MG63 (cell line): ENCODE measurements around the gene DHX30. TPM values are rescaled to one million over a fixed set of nuclear protein-coding genes. Genes with fewer than 3 reads are reported as not detected.

Experiments
- DNase-seq: peaks from one replicate; pipeline ENCODE4 v3.0.0-alpha.2; 2020
- H3K27me3 ChIP-seq: fragments of 250-450 bp; sonication (Bioruptor Pico); 2 replicates; pipeline ENCODE4 v1.5.1; 2020; ENCODE audit warnings: mild to moderate bottlenecking, moderate library complexity
- H3K36me3 ChIP-seq: fragments of 250-450 bp; sonication (Bioruptor Pico); 2 replicates; pipeline ENCODE4 v1.5.1; 2020; ENCODE audit warnings: mild to moderate bottlenecking, moderate library complexity
- H3K4me3 ChIP-seq: fragments of 250-450 bp; sonication (Bioruptor Pico); 2 replicates; pipeline ENCODE4 v1.5.1; 2020; ENCODE audit warnings: mild to moderate bottlenecking, moderate library complexity
- H3K9me3 ChIP-seq: fragments of 250-450 bp; sonication (Bioruptor Pico); 2 replicates; pipeline ENCODE4 v1.5.1; 2020; ENCODE audit warnings: mild to moderate bottlenecking, moderate library complexity
- total RNA-seq: library from RNA; depleted of rRNA; stranded (reverse); fragments of >200 nt; shearing (Covaris generic); gene quantifications from 2 replicates; pipeline ENCODE4 v1.2.3, GENCODE V29; 2014; ENCODE audit warnings: low replicate concordance

Gene DHX30
- total RNA-seq, 1 experiment from 2014 or later: 60.1 TPM

DNA sequence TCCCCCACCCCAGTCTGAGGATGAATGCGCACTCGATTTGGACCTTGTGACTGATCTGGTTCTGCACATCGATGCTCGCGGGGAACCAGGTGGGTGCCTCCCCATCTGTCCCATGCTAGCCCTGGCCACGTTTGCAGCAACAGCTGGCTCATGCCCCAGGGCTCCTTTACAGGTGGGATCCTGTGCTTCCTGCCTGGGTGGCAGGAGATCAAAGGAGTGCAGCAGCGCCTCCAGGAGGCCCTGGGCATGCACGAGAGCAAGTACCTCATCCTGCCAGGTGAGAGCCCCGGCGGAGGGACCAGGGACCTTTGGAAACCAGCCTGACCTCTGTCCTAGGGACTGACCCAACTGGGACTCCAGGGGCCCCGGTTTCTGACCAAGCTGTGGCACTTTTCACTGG lies 44.3 kb downstream of the DHX30 start:
- H3K4me3 ChIP-seq: no peak overlapping the region
- DNase-seq: no peak
- no peaks in the 10 kb centered on the region for H3K27me3 ChIP-seq
- H3K9me3 ChIP-seq: no peaks in the 10 kb centered on the region
- peaks cover 37% of the 10 kb centered on the region for H3K36me3 ChIP-seq

- DNase-seq: no peak
- Histone ChIP-seq H3K27me3 (no peaks in the 10 kb centered on the region), H3K36me3 (peaks cover 33% of the 10 kb centered on the region)
Observed at GRCh38 chr3:47847801-47848518, 45.0 kb downstream of the DHX30 start.

DNA sequence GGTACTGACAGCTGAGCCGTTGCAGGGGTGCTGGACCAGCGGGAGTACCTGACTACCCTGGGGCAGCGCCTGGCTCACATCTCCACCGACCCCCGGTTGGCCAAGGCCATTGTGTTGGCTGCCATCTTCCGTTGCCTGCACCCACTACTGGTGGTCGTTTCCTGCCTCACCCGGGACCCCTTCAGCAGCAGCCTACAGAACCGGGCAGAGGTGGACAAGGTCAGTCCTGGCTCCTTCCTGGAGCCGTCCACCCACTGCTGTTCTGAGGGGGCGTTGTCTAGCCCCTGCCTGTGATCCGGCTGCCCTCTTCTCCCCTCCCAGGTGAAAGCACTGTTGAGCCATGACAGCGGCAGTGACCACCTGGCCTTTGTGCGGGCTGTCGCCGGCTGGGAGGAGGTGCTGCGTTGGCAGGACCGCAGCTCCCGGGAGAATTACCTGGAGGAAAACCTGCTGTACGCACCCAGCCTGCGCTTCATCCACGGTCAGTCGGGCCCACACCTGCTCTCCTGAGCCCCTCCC lies 45.7 kb downstream of the DHX30 start:
- no peak for DNase-seq
- Histone ChIP-seq H3K36me3 (peaks cover 33% of the 10 kb centered on the region), H3K27me3 (no peaks in the 10 kb centered on the region), H3K9me3 (no peaks in the 10 kb centered on the region), H3K4me3 (no peak overlapping the region)

More at GRCh38 chr3:47847801-47848518, 45.0 kb downstream of the DHX30 start:
- H3K9me3 ChIP-seq: no peaks in the 10 kb centered on the region
- no peak overlapping the region for H3K4me3 ChIP-seq

GRCh38 chr3:47849186-47849698 lies 46.3 kb downstream of the DHX30 start:
- H3K36me3 ChIP-seq: peaks cover 30% of the 10 kb centered on the region
- no peaks in the 10 kb centered on the region for H3K27me3 ChIP-seq
- no peaks in the 10 kb centered on the region for H3K9me3 ChIP-seq
- no peak for DNase-seq
- H3K4me3 ChIP-seq: no peak overlapping the region

GRCh38 chr3:47849699-47850563 lies 47.0 kb downstream of the DHX30 start:
- no peaks in the 10 kb centered on the region for H3K27me3 ChIP-seq
- H3K4me3 ChIP-seq: no peak overlapping the region
- H3K36me3 ChIP-seq: peaks cover 26% of the 10 kb centered on the region
- DNase-seq: no peak
- no peaks in the 10 kb centered on the region for H3K9me3 ChIP-seq

DNA sequence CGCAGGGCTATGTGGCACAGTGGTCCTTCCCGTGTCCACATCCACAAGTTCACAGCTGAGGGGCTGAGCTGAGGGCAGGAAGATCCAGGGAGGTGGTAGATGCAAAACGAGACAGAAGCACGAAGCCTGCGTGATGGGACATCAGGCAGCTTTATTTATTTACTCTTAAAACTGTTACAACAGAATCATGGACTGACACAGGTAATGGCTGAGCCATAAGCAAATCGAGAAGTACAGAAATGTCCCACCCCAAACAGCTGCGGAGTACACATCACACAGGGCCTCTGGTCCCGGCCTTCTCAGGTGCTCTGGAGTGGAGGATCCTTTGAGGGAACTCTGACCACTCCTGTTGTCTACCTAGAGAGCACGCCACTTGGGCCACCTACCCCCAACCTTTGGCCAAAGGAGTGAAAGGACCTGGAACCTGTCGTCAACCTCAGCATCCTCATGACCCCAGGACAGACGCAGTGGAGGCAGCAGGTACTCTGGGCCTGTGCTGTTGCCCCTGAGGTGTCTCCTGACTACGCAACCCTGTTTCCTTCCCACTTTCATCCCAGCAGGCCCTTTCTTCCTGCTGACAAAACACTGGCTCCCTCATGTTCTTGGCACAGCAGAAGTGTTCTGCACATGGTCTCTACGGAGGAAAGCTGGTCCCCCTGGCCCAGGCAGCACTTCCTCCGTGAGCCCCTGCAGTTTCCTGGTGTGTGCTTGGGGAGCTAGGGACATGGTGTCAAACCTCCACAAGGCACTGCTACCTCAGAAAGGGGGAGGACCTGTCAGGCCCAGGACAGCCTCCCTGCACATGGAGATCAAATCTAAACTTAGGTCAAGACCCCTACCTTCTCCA lies 47.8 kb downstream of the DHX30 start:
- peaks cover 24% of the 10 kb centered on the region for H3K36me3 ChIP-seq
- no peaks in the 10 kb centered on the region for H3K9me3 ChIP-seq
- no peaks in the 10 kb centered on the region for H3K27me3 ChIP-seq
- no peak for DNase-seq
- no peak overlapping the region for H3K4me3 ChIP-seq

GRCh38 chr3:47851888-47852603 lies 49.1 kb downstream of the DHX30 start:
- no peaks in the 10 kb centered on the region for H3K9me3 ChIP-seq
- H3K4me3 ChIP-seq: no peak overlapping the region
- peaks cover 26% of the 10 kb centered on the region for H3K36me3 ChIP-seq
- no peak for DNase-seq
- H3K27me3 ChIP-seq: no peaks in the 10 kb centered on the region

DNA sequence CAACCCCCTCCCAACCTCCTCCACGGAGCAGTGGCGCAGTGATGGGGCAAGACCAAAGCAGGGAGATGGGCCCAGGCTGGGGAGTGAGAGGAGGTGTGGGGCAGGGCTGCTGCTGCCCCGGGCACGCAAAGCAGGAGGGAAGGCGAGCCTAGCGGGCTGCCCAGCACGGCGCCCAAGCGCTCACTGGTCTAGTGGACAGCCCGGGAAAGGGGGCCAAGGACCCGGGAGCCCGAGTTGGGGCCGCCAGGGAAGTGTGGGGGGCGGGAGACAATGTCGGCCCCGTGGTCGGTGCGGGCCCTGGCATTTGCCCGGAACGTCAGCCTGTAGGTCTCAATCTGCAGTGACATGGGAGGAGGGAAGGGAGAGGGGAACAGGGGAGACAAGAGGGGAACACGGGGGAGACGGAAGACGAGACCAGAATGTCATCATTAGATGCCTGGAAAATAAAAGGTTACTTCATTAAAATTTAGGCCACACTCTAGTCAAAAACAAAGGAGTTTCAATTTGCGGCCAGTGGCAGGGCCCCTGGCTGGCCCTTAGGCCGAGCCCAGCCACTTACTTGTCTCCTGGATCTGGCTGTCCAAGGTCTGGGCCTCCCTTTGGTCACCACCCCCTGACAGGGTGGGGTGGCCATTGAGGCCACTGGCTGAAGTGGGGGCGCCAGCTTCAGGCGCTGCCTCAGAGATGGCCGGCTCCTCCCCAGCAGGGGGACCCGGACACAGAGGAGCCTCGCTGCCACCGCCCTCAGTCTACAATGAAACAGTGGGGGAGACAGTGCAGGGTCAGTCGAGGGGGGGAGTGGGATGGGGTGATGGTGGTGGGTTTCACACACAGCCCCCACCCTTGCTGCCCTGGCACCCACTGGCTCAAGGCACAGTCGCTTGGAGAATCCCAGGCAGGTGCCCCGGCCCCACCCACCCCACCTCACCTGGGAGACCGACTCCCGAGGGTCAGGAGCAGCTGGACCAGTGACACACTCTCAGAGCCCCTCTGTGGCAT lies 50.0 kb downstream of the DHX30 start:
- H3K36me3 ChIP-seq: peaks cover 26% of the 10 kb centered on the region
- no peaks in the 10 kb centered on the region for H3K27me3 ChIP-seq
- no peak overlapping the region for H3K4me3 ChIP-seq

DNA sequence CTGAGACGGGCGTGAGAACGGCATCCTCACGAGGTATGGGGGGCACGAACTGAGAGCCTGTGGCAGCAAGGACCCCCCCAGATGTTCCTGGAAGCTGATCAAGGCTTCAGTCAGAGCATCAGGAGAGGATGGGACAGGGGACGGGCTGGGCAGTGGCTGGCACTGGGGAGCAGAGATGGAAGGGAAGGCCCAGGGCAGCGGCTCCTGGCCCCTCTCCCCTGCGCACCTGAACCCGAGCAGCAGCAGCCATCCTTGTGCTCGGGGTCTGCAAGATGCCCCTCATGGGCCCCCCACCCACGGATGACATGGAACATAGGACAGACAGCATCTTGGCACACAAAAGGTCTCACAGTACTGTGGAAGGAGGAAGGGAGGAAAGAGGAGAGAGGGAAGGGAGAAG lies 51.3 kb downstream of the DHX30 start:
- H3K27me3 ChIP-seq: no peaks in the 10 kb centered on the region
- DNase-seq: no peak
- peaks cover 21% of the 10 kb centered on the region for H3K36me3 ChIP-seq
- H3K4me3 ChIP-seq: no peak overlapping the region
- H3K9me3 ChIP-seq: no peaks in the 10 kb centered on the region

More for the DNA sequence above, 50.0 kb downstream of the DHX30 start:
- no peaks in the 10 kb centered on the region for H3K9me3 ChIP-seq
- no peak for DNase-seq

DNA sequence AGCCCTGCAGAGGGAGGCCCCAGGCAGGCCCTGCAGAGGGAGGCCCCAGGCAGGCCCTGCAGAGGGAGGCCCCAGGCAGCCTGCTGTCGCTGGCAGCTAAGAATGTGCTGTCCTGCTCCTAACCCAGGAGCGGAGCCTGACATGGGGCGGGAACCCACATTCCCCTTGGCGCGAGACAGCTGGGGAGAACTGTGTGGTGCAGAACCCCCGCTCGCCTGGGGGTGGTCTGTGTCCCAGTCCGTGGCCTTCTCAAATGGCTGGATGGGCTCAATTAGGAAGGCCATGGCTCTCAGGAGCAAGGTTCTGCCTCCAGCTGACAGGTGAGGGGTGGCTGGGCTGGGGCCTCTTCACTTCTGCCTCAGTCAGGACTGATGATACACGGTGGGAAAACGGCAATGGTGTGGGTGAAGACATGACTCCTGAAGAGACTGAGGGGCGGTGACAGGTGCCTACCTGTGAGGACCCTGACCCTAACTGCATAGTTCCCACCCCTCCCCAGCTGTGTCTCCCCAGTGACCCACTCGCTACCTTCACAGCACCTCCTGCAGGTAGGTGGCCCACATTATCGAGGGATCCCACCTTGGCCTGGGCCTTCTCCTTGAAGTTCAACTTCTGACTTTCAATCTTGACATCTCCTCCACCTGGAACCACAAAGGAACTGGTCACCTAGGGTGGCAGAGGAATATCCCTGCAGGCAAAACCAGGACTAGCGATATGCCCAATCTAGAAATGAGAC lies 52.0 kb downstream of the DHX30 start:
- peaks cover 14% of the 10 kb centered on the region for H3K36me3 ChIP-seq
- no peak for DNase-seq
- H3K4me3 ChIP-seq: no peak overlapping the region
- no peaks in the 10 kb centered on the region for H3K9me3 ChIP-seq
- H3K27me3 ChIP-seq: no peaks in the 10 kb centered on the region

- Histone ChIP-seq H3K27me3 (no peaks in the 10 kb centered on the region), H3K36me3 (peaks cover 13% of the 10 kb centered on the region)
- DNase-seq: no peak
Observed at GRCh38 chr3:47855461-47856383, 52.8 kb downstream of the DHX30 start.

GRCh38 chr3:47856669-47857068 lies 53.7 kb downstream of the DHX30 start:
- no peak overlapping the region for H3K4me3 ChIP-seq
- no peaks in the 10 kb centered on the region for H3K9me3 ChIP-seq
- H3K27me3 ChIP-seq: no peaks in the 10 kb centered on the region
- no peak for DNase-seq
- H3K36me3 ChIP-seq: peaks cover 13% of the 10 kb centered on the region

More at GRCh38 chr3:47855461-47856383, 52.8 kb downstream of the DHX30 start:
- Histone ChIP-seq H3K4me3 (no peak overlapping the region), H3K9me3 (no peaks in the 10 kb centered on the region)

DNA sequence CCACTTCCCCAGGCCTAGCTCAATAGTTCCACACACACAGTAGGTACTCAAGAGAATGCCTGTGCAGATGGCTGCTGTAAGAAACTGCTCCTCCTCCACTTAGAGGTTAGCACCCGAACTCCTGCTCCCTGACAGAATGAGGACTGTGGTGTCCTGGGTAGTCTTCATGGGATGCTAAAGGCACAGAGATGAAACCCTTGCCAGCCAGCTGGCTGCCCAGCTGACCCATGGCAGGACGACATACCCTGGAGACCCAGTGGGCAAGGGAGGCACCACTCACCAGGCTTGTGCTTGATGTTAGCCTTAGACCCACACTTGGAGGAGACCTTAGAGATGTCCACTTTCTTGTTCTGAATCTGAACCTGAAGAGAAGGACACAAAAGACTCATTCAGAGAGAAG lies 54.2 kb downstream of the DHX30 start:
- DNase-seq: no peak
- no peaks in the 10 kb centered on the region for H3K27me3 ChIP-seq
- no peak overlapping the region for H3K4me3 ChIP-seq
- H3K36me3 ChIP-seq: peaks cover 9% of the 10 kb centered on the region; the same call in 1 of the 2 replicates
- no peaks in the 10 kb centered on the region for H3K9me3 ChIP-seq
